H1 (cell line): ENCODE results near the gene CSF2. TPM values are rescaled to one million over a fixed set of nuclear protein-coding genes. Genes with fewer than 3 reads are reported as not detected.

Source experiments
- CTCF ChIA-PET: fragments of 300-600 bp; sonication (Branson Sonifier 250); formaldehyde crosslinking; loops from one replicate; lab custom pipeline; 2021; ENCODE audit not compliant: partially characterized antibody; lab: Charles Lee
- POLR2A ChIA-PET: fragments of 300-600 bp; sonication (Branson Sonifier 250); formaldehyde crosslinking; loops from one replicate; lab custom pipeline; 2021; ENCODE audit warnings: inconsistent platforms; ENCODE audit not compliant: partially characterized antibody; lab: Charles Lee
- DNase-seq, 2 experiments: peaks; one replicate each; pipeline versions ENCODE4 v3.0.0 to v3.0.0-alpha.2; 2010 to 2022; ENCODE audit warnings: low spot score in 2 of 2, low read depth in 1 of 2, mixed read lengths in 1 of 2
- FAIRE-seq: peaks from 2 replicates; lab custom pipeline; 2011; peaks lifted over from hg19 to GRCh38; lab: Jason Lieb, UNC
- H2AFZ ChIP-seq: 2 replicates; pipeline ENCODE4 v1.8.1; 2012; ENCODE audit warnings: low read length, inconsistent platforms
- H2AK5ac ChIP-seq: 2 replicates; pipeline ENCODE4 v1.6.1; 2013; ENCODE audit warnings: low read depth, low read length
- H2BK120ac ChIP-seq: replicated peaks from 2 replicates; pipeline ENCODE3; 2013; ENCODE audit warnings: low read depth, low read length, inconsistent platforms
- H2BK12ac ChIP-seq: 2 replicates; pipeline ENCODE4 v1.6.1; 2013; ENCODE audit warnings: low read depth, low read length
- H2BK15ac ChIP-seq: 2 replicates; pipeline ENCODE4 v1.6.1; 2013; ENCODE audit warnings: low read length
- H2BK20ac ChIP-seq: 2 replicates; pipeline ENCODE4 v1.6.1; 2013; ENCODE audit warnings: low read length
- H2BK5ac ChIP-seq: 2 replicates; pipeline ENCODE4 v1.6.1; 2013; ENCODE audit warnings: low read depth, low read length
- H3K14ac ChIP-seq: 2 replicates; pipeline ENCODE4 v1.6.1; 2013; ENCODE audit warnings: inconsistent platforms; ENCODE audit not compliant: insufficient read length
- H3K18ac ChIP-seq: 2 replicates; pipeline ENCODE4 v1.6.1; 2013; ENCODE audit warnings: low read length; ENCODE audit errors: extremely low read depth
- H3K23ac ChIP-seq: 2 replicates; pipeline ENCODE4 v1.6.1; 2013; ENCODE audit warnings: inconsistent platforms; ENCODE audit not compliant: insufficient read length
- H3K23me2 ChIP-seq: 2 replicates; pipeline ENCODE4 v1.6.1; 2013; ENCODE audit warnings: low read depth, low read length
- H3K27ac ChIP-seq: 2 replicates; pipeline ENCODE4 v1.6.1; 2011; ENCODE audit warnings: low read depth, low read length, inconsistent platforms
- H3K27me3 ChIP-seq, 4 experiments: replicated peaks in 1 of 4; 1 replicate in 1 of 4; 2 replicates in 3 of 4; pipeline versions ENCODE4 v1.6.1 to v1.8.1; 2011 to 2013; ENCODE audit warnings: low read length in 3 of 4, mild to moderate bottlenecking in 3 of 4, inconsistent platforms in 2 of 4, mixed read lengths in 2 of 4, moderate library complexity in 1 of 4; ENCODE audit not compliant: control insufficient read depth in 3 of 4, insufficient read depth in 3 of 4; ENCODE audit errors: extremely low read depth in 1 of 4
- H3K36me3 ChIP-seq, 4 experiments: 2 replicates each; pipeline versions ENCODE4 v1.6.1 to v1.8.1; 2011 to 2013; ENCODE audit warnings: mild to moderate bottlenecking in 4 of 4, low read length in 3 of 4, moderate library complexity in 2 of 4, control low read depth in 1 of 4, inconsistent platforms in 1 of 4; ENCODE audit not compliant: insufficient read depth in 4 of 4, control insufficient read depth in 2 of 4
- H3K4ac ChIP-seq: replicated peaks from 2 replicates; pipeline ENCODE3; 2013; ENCODE audit warnings: low read length, low read depth, mixed read lengths, inconsistent platforms; ENCODE audit not compliant: insufficient read length
- H3K4me1 ChIP-seq, 4 experiments: replicated peaks in 1 of 4; 1 replicate in 1 of 4; 2 replicates in 3 of 4; pipeline versions ENCODE4 v1.6.1 to v1.8.1; 2011 to 2013; ENCODE audit warnings: low read length in 3 of 4, inconsistent platforms in 2 of 4, mixed read lengths in 1 of 4; ENCODE audit not compliant: insufficient read depth in 4 of 4, control insufficient read depth in 3 of 4
- H3K4me2 ChIP-seq, 2 experiments: 2 replicates each; pipeline versions ENCODE4 v1.6.1 to v1.8.1; 2011 to 2013; ENCODE audit warnings: low read depth in 2 of 2, low read length in 2 of 2, control low read depth in 1 of 2, inconsistent platforms in 1 of 2, mild to moderate bottlenecking in 1 of 2; ENCODE audit not compliant: insufficient read depth in 1 of 2
- H3K4me3 ChIP-seq, 4 experiments: fragments of 200-600, 300-600 bp in 1 of 4; sonication (generic), shearing (Covaris generic), sonication (Bioruptor Twin) in 1 of 4; 2 replicates each; pipeline versions ENCODE4 v1.5.1 to v1.8.1; 2011 to 2016; ENCODE audit warnings: low read length in 4 of 4, low read depth in 3 of 4, control low read depth in 2 of 4, inconsistent platforms in 2 of 4, mild to moderate bottlenecking in 2 of 4, mixed read lengths in 1 of 4, moderate library complexity in 1 of 4; ENCODE audit not compliant: insufficient read depth in 2 of 4; ENCODE audit errors: extremely low read depth in 1 of 4
- H3K56ac ChIP-seq: replicated peaks from 2 replicates; pipeline ENCODE3; 2013; ENCODE audit warnings: low read depth, mild to moderate bottlenecking, mixed read lengths, low read length, inconsistent platforms; ENCODE audit not compliant: insufficient read length
- H3K79me1 ChIP-seq: 2 replicates; pipeline ENCODE4 v1.6.1; 2013; ENCODE audit warnings: low read depth, low read length, control low read depth
- H3K79me2 ChIP-seq, 2 experiments: 2 replicates each; pipeline versions ENCODE4 v1.6.1 to v1.8.1; 2012 to 2013; ENCODE audit warnings: low read length in 2 of 2, mild to moderate bottlenecking in 2 of 2, inconsistent platforms in 1 of 2; ENCODE audit not compliant: insufficient read depth in 2 of 2, control insufficient read depth in 1 of 2
- H3K9ac ChIP-seq, 4 experiments: replicated peaks in 1 of 4; 1 replicate in 1 of 4; 2 replicates in 3 of 4; pipeline versions ENCODE4 v1.6.1 to v1.8.1; 2011 to 2013; ENCODE audit warnings: low read depth in 3 of 4, low read length in 3 of 4, control low read depth in 2 of 4, mild to moderate bottlenecking in 2 of 4, moderate library complexity in 2 of 4, inconsistent platforms in 1 of 4; ENCODE audit errors: extremely low read depth in 1 of 4
- H3K9me3 ChIP-seq, 2 experiments: 2 replicates each; pipeline versions ENCODE4 v1.6.1 to v1.8.1; 2012 to 2013; ENCODE audit warnings: mild to moderate bottlenecking in 2 of 2, moderate library complexity in 2 of 2, control low read depth in 1 of 2, inconsistent platforms in 1 of 2, low read depth in 1 of 2, low read length in 1 of 2, mixed read lengths in 1 of 2; ENCODE audit not compliant: insufficient read depth in 2 of 2
- H4K20me1 ChIP-seq, 2 experiments: replicated peaks in 1 of 2; 2 replicates each; pipeline versions ENCODE3 to v1.8.1; 2011 to 2013; ENCODE audit warnings: inconsistent platforms in 2 of 2, low read length in 2 of 2, mild to moderate bottlenecking in 1 of 2; ENCODE audit not compliant: insufficient read depth in 2 of 2, control insufficient read depth in 1 of 2
- H4K5ac ChIP-seq: 2 replicates; pipeline ENCODE4 v1.6.1; 2013; ENCODE audit warnings: low read length, low read depth, mixed read lengths, inconsistent platforms; ENCODE audit not compliant: insufficient read length
- H4K8ac ChIP-seq: 2 replicates; pipeline ENCODE4 v1.8.0; 2013; ENCODE audit warnings: mild to moderate bottlenecking, moderate library complexity, low read length, inconsistent platforms; ENCODE audit not compliant: insufficient read depth; ENCODE audit errors: extremely low read depth
- H4K91ac ChIP-seq: replicated peaks from 2 replicates; pipeline ENCODE3; 2013; ENCODE audit warnings: low read length, mixed read lengths, inconsistent platforms; ENCODE audit not compliant: insufficient read length
- EGR1 ChIP-seq: IDR thresholded peaks from 2 replicates; pipeline ENCODE4 v1.6.1; 2011; ENCODE audit warnings: low read depth, low read length, borderline replicate concordance
- EP300 ChIP-seq, 2 experiments: IDR thresholded peaks; 1 replicate in 1 of 2; 2 replicates in 1 of 2; pipeline ENCODE4 v1.6.1; 2011 to 2012; ENCODE audit warnings: low read depth in 2 of 2, low read length in 2 of 2, mild to moderate bottlenecking in 2 of 2, borderline replicate concordance in 1 of 2, inconsistent platforms in 1 of 2, moderate library complexity in 1 of 2
- FOSL1 ChIP-seq: IDR thresholded peaks from 2 replicates; pipeline ENCODE4 v1.6.1; 2011; ENCODE audit warnings: mild to moderate bottlenecking, low read depth, low read length, moderate library complexity; ENCODE audit not compliant: insufficient read depth
- HDAC6 ChIP-seq: IDR thresholded peaks from one replicate; pipeline ENCODE4 v1.7.1; 2012; ENCODE audit warnings: low read depth, mild to moderate bottlenecking, inconsistent platforms, low read length, moderate library complexity
- JUN ChIP-seq: IDR thresholded peaks from 2 replicates; pipeline ENCODE4 v1.6.1; 2011; ENCODE audit warnings: low read depth, mild to moderate bottlenecking, improper control_type of control experiment, low read length
- KDM5A ChIP-seq: fragments of 200-600 bp; IDR thresholded peaks from 2 replicates; pipeline ENCODE4 v1.7.1; 2012; ENCODE audit warnings: mild to moderate bottlenecking, low read length, inconsistent platforms, mixed read lengths
- MAFK ChIP-seq: IDR thresholded peaks from 2 replicates; pipeline ENCODE4 v1.6.1; 2012; ENCODE audit warnings: low read depth, mild to moderate bottlenecking, improper control_type of control experiment, low read length
- NANOG ChIP-seq: IDR thresholded peaks from 2 replicates; pipeline ENCODE4 v1.6.1; 2011; ENCODE audit warnings: low read length, low read depth, mild to moderate bottlenecking, inconsistent platforms; ENCODE audit not compliant: insufficient read depth, poor library complexity, severe bottlenecking
- RNF2 ChIP-seq: fragments of 200-900, 300-1000 bp; sonication (generic); IDR thresholded peaks from 2 replicates; pipeline ENCODE4 v1.7.1; 2016; ENCODE audit warnings: borderline replicate concordance, low read depth, mild to moderate bottlenecking, antibody characterized with exemption, low read length; ENCODE audit not compliant: poor library complexity, severe bottlenecking; ENCODE audit errors: missing control alignments
- SIRT6 ChIP-seq: IDR thresholded peaks from one replicate; pipeline ENCODE4 v1.7.1; 2012; ENCODE audit warnings: low read length, inconsistent platforms
- SIX5 ChIP-seq: IDR thresholded peaks from 2 replicates; pipeline ENCODE4 v1.6.1; 2011; ENCODE audit warnings: mild to moderate bottlenecking, low read depth, low read length
- SP1 ChIP-seq: IDR thresholded peaks from 2 replicates; pipeline ENCODE4 v1.6.1; 2011; ENCODE audit warnings: low read depth, low read length
- SRF ChIP-seq: IDR thresholded peaks from 2 replicates; pipeline ENCODE4 v1.6.1; 2011; ENCODE audit warnings: mild to moderate bottlenecking, low read depth, low read length, moderate library complexity
- WGBS, 2 experiments: shearing (Covaris generic) in 1 of 2; methylation state at CpG; one replicate each; pipeline versions ENCODE4 v1.1.6 to v1.1.7; 2013 to 2015; ENCODE audit warnings: low lambda C conversion rate in 2 of 2, mixed read lengths in 2 of 2, inconsistent platforms in 1 of 2, low coverage in 1 of 2, missing lambda C conversion rate in 1 of 2; ENCODE audit not compliant: insufficient replicate concordance in 2 of 2, insufficient coverage in 1 of 2, insufficient read length in 1 of 2; ENCODE audit errors: extremely low coverage in 1 of 2, missing lambda C conversion rate in 1 of 2; 5-methylcytosine and 5-hydroxymethylcytosine counted together
- polyA plus RNA-seq, 7 experiments: library from polyadenylated mRNA; depleted of rRNA in 3 of 7; stranded (reverse) in 5 of 7; unstranded in 2 of 7; fragments of >200 nt in 5 of 7; fragments of 200-250 nt in 2 of 7; gene quantifications; 1 replicate in 5 of 7; 2 replicates in 1 of 7; 4 replicates in 1 of 7; pipeline versions ENCODE4 v1.2.1 to v1.2.3, GENCODE V29; 2011 to 2013; ENCODE audit warnings: missing spikeins in 2 of 7, mixed read lengths in 2 of 7
- total RNA-seq: library from RNA; stranded (reverse); fragmentation: NEBNext Ultra II Directional; extraction: Animal tissue kit (Norgen Biotek cat#: 25700); gene quantifications from 2 replicates; pipeline ENCODE4 v1.2.1, GENCODE V29; 2021

CSF2 gene
- total and polyA plus RNA-seq, 2 of the 8 experiments (the other 6 are each of a cell fraction or from before 2014, with no cell fraction given), result not detected

GRCh38 chr5:132055808-132056609, 17.6 kb upstream of the CSF2 start:
- ChIA-PET CTCF (interaction anchor here (0.7 to 4.3 kb wide), 3 partner anchors 8 to 245 kb away, joined by 3 to 31 read pairs (median 5); no protein-coding TSS in a partner anchor), POLR2A (no interaction called here)
- TF ChIP-seq KDM5A (no peak), RNF2 (no peak), EP300 (IDR thresholded peaks at IDR 0.05; ENCODE audit: borderline replicate concordance in 1 of 2, low read depth in 2 of 2, low read length in 2 of 2) (no peak), FOSL1 (no peak), NANOG (no peak), SIRT6 (no peak), EGR1 (no peak), SP1 (no peak), MAFK (no peak), SIX5 (no peak), SRF (no peak), JUN (no peak), HDAC6 (no peak)

More at GRCh38 chr5:132055808-132056609, 17.6 kb upstream of the CSF2 start:
- Histone ChIP-seq H3K14ac (no peak overlapping the region), H2BK5ac (no peak overlapping the region), H3K4ac (no peak overlapping the region), H4K91ac (no peak overlapping the region), H3K27me3 (no peaks in the 10 kb centered on the region), H4K5ac (no peak overlapping the region), H2BK20ac (no peak overlapping the region), H3K79me2 (no peaks in the 10 kb centered on the region), H3K4me1 (no peaks in the 10 kb centered on the region; a peak in 1 of 7 replicates), H2BK12ac (no peak overlapping the region), H3K23ac (no peak overlapping the region), H2BK120ac (no peak overlapping the region), H2AFZ (no peak overlapping the region), H3K9me3 (no peaks in the 10 kb centered on the region), H3K79me1 (no peaks in the 10 kb centered on the region), H3K27ac (no peak overlapping the region), H3K56ac (no peak overlapping the region), H3K23me2 (no peaks in the 10 kb centered on the region), H3K18ac (no peak overlapping the region), H3K9ac (no peak overlapping the region), H2AK5ac (no peak overlapping the region), H3K36me3 (no peaks in the 10 kb centered on the region), H2BK15ac (no peak overlapping the region), H4K20me1 (no peaks in the 10 kb centered on the region), H3K4me2 (no peak overlapping the region), H4K8ac (peak overlapping the region; percentile 90; the same call in 1 of the 2 replicates), H3K4me3 (no peak overlapping the region)
- FAIRE-seq (no peak), DNase-seq (peak in 1 of 2 experiments; percentile 32)
- WGBS, 2 experiments, result 87% methylated on average over 12 of the region's 12 CpGs; no CpG with 5 or more reads in 1 of the 2 experiments
